GM23248 (cell line): ENCODE results near the gene DDI1. TPM values are rescaled to one million over a fixed set of nuclear protein-coding genes. Genes with fewer than 3 reads are reported as not detected.

Experiments used
- DNase-seq: peaks from one replicate; pipeline ENCODE4 v3.0.0-alpha.2; 2015
- H2AFZ ChIP-seq: fragments of 200-600 bp; sonication (generic); 2 replicates; pipeline ENCODE4 v1.6.1; 2016; ENCODE audit warnings: antibody characterized with exemption
- H3F3A ChIP-seq: fragments of 200-600 bp; sonication (generic); 2 replicates; pipeline ENCODE4 v1.6.1; 2016; ENCODE audit warnings: mild to moderate bottlenecking, antibody characterized with exemption, mixed run types; ENCODE audit not compliant: insufficient read depth
- H3K27ac ChIP-seq: fragments of 200-600 bp; sonication (generic); 2 replicates; pipeline ENCODE4 v1.5.1; 2016; ENCODE audit warnings: mild to moderate bottlenecking
- H3K27me3 ChIP-seq: fragments of 200-600 bp; sonication (generic); replicated peaks from 2 replicates; pipeline ENCODE4 v1.6.1; 2016; ENCODE audit warnings: mild to moderate bottlenecking; ENCODE audit not compliant: insufficient read depth
- H3K36me3 ChIP-seq: fragments of 200-600 bp; sonication (generic); 2 replicates; pipeline ENCODE4 v1.6.1; 2016; ENCODE audit warnings: low read depth, mild to moderate bottlenecking
- H3K4me1 ChIP-seq: fragments of 200-600 bp; sonication (generic); 2 replicates; pipeline ENCODE4 v1.6.1; 2016; ENCODE audit warnings: mild to moderate bottlenecking; ENCODE audit not compliant: insufficient read depth
- H3K4me2 ChIP-seq: fragments of 200-600 bp; sonication (generic); one replicate; pipeline ENCODE4 v1.6.1; 2016; ENCODE audit warnings: mild to moderate bottlenecking; ENCODE audit not compliant: unreplicated experiment
- H3K4me3 ChIP-seq: fragments of 200-600 bp; sonication (generic); 2 replicates; pipeline ENCODE4 v1.5.1; 2016; ENCODE audit warnings: mild to moderate bottlenecking
- H3K79me2 ChIP-seq: fragments of 200-600 bp; sonication (generic); 2 replicates; pipeline ENCODE4 v1.6.1; 2016; ENCODE audit warnings: mild to moderate bottlenecking; ENCODE audit not compliant: insufficient read depth
- H3K9ac ChIP-seq: fragments of 200-600 bp; sonication (generic); 2 replicates; pipeline ENCODE4 v1.6.1; 2016; ENCODE audit warnings: mild to moderate bottlenecking
- H3K9me2 ChIP-seq: fragments of 200-600 bp; sonication (generic); 2 replicates; pipeline ENCODE4 v1.6.1; 2016; ENCODE audit warnings: mixed run types, mild to moderate bottlenecking, moderate library complexity; ENCODE audit not compliant: insufficient read depth
- H3K9me3 ChIP-seq: fragments of 200-600 bp; sonication (generic); one replicate; pipeline ENCODE4 v1.6.1; 2017; ENCODE audit warnings: low read depth
- H4K20me1 ChIP-seq: fragments of 200-600 bp; sonication (generic); 2 replicates; pipeline ENCODE4 v1.6.0; 2016; ENCODE audit not compliant: insufficient read depth
- EZH2 ChIP-seq: fragments of 200-600 bp; sonication (generic); IDR thresholded peaks from 2 replicates; pipeline ENCODE4 v1.6.1; 2018; ENCODE audit warnings: antibody characterized with exemption, mild to moderate bottlenecking; ENCODE audit not compliant: insufficient read depth, poor library complexity, severe bottlenecking
- EZH2phosphoT487 ChIP-seq: fragments of 200-600 bp; sonication (generic); IDR thresholded peaks from 2 replicates; pipeline ENCODE4 v1.6.1; 2018; ENCODE audit warnings: antibody characterized with exemption, moderate library complexity, mild to moderate bottlenecking, low read depth; ENCODE audit not compliant: insufficient read depth
- WGBS, 2 experiments: methylation state at CpG; one replicate each; pipeline ENCODE4 v1.1.6; 2015 to 2017; ENCODE audit warnings: low lambda C conversion rate in 2 of 2, low coverage in 1 of 2; ENCODE audit errors: missing lambda C conversion rate in 2 of 2; 5-methylcytosine and 5-hydroxymethylcytosine counted together
- in situ Hi-C: fragments of 300-500 bp; cut with MboI; formaldehyde crosslinking; loops from 2 replicates; pipeline ENCODE4 v1.15.0; 2020
- polyA plus RNA-seq: library from polyadenylated mRNA; unstranded; fragments of >200 nt; fragmentation: Nextera tagmentation; extraction: Ambion mirVana; gene quantifications from 2 replicates; pipeline ENCODE4 v1.2.1, GENCODE V29; 2016
- total RNA-seq: library from RNA; depleted of rRNA; stranded (reverse); fragments of >200 nt; shearing (Covaris generic); gene quantifications from 2 replicates; pipeline ENCODE4 v1.2.3, GENCODE V29; 2014; rRNA removed

DDI1 gene
- total and polyA plus RNA-seq, 2 experiments from 2014 or later, result not detected

- in situ Hi-C loops, result no loop called here
- no peak for DNase-seq
- Histone ChIP-seq H3K79me2 (no peaks in the 10 kb centered on the region), H3K36me3 (no peaks in the 10 kb centered on the region), H3K9me3 (no peaks in the 10 kb centered on the region), H3K4me2 (no peak overlapping the region), H3F3A (no peaks in the 10 kb centered on the region), H3K27ac (no peak overlapping the region), H3K27me3 (no peaks in the 10 kb centered on the region), H3K4me3 (no peak overlapping the region), H4K20me1 (no peaks in the 10 kb centered on the region), H2AFZ (no peak overlapping the region), H3K9me2 (no peaks in the 10 kb centered on the region), H3K4me1 (no peaks in the 10 kb centered on the region), H3K9ac (no peak overlapping the region)
- WGBS, 2 experiments, result 35 to 42% methylated on average over 5 of the region's 5 CpGs
- TF ChIP-seq EZH2phosphoT487, result no peak
- TF ChIP-seq EZH2, result no peak
Observed at GRCh38 chr11:104086621-104087020, 50.2 kb downstream of the DDI1 start.

Other genes starting within 250 kb of the DDI1 start
- 0.25 and 1.3 TPM in 2 replicates for gene PDGFD, start 127.5 kb downstream of the DDI1 start, total RNA-seq
- gene PDGFD, start 127.5 kb downstream of the DDI1 start, polyA plus RNA-seq, result 0.81 and 1.0 TPM in 2 replicates